Smooth muscle cell of bladder (primary cell): ENCODE data around the gene IGSF11. TPM values are rescaled to one million over a fixed set of nuclear protein-coding genes. Genes with fewer than 3 reads are reported as not detected.

Experiments
- total RNA-seq: library from RNA; depleted of rRNA; stranded (reverse); fragments of >200 nt; gene quantifications from 2 replicates; pipeline ENCODE4 v1.2.3, GENCODE V29; 2014

Gene IGSF11
- total RNA-seq = 0.09 and 0.14 TPM in 2 replicates

DNA sequence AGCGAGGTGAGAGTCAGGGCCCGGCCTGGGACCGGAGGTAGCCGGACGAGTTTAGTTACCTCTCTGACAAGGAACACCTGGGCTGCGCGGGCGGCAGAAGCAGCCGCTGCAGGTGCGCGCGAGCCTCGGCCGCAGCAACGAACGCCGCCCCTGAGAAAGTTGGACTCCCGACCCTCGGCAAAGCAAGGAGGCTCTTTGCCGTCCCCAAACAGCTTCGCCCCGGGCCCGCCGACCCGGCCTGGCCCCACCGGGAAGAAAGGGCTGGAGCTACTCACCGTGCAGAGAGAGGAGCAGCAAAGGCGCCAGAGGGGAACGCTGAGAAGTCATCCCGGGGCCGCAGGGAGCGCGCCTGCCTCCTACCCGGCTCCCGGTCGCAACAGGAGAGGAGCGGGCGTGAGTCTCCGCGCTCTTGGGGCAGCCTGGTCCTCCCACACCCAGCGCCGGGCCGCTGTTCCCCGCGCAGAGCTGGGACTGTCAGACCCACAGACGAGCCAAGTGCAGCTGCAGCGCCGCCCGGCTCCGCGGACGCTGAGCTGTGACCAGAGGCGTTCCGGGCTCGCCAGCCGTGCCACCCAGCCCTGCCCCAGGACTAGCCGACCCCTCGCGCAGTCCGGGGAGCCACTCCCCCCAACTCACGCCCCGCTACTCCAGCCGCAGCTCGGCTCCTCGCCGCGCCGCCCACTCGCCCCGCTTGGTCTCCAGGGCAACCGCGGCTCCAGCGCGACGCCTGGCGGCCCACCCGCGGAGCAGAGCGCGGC is at the start of gene IGSF11:
Gene IGSF11 (minus strand): TSS at position 591 of the 758 bp plus-strand sequence. CDS start 264 bp downstream, at position 327.

Other genes with a start within 250 kb of the IGSF11 start
- gene TEX55, start 111.3 kb upstream of the IGSF11 start, total RNA-seq = not detected in 2 replicates
- under 0.01 TPM in 1 of 2 replicates, not detected in the other for gene UPK1B, start 138.8 kb upstream of the IGSF11 start, total RNA-seq
- gene B4GALT4, start 206.0 kb upstream of the IGSF11 start, total RNA-seq = 52.6 and 64.3 TPM in 2 replicates